GM12878 (cell line): ENCODE measurements around the gene UST. TPM values are rescaled to one million over a fixed set of nuclear protein-coding genes. Genes with fewer than 3 reads are reported as not detected.
A peak's percentile ranks its signal among the peaks of the same experiment; 100 is the strongest.

Source experiments
- ATAC-seq: fragments of 200-7000 bp; cut with Tn5 transposase; 3 replicates; pipeline ENCODE4 v1.9.1; 2020; ENCODE audit warnings: mild to moderate bottlenecking, moderate library complexity
- BruUV-seq: library from RNA; stranded (reverse); fragments of 400-500 nt; replicated peaks from 2 replicates; lab custom pipeline; 2021; lab: Mats Ljungman, UMichigan
- CTCF ChIA-PET: fragments of 300-600 bp; sonication (Branson Sonifier 250); formaldehyde crosslinking; extraction: SDS; loops from one replicate; lab custom pipeline; 2021; ENCODE audit warnings: inconsistent platforms; lab: Yijun Ruan, JAX
- POLR2A ChIA-PET: fragments of 350-600 bp; formaldehyde crosslinking; extraction: SDS; loops from one replicate; lab custom pipeline; 2021; ENCODE audit warnings: inconsistent platforms; lab: Charles Lee
- RAD21 ChIA-PET: fragments of 300-600 bp; sonication (Branson Sonifier 250); formaldehyde crosslinking; loops from one replicate; lab custom pipeline; 2023; ENCODE audit warnings: antibody characterized with exemption; ENCODE audit not compliant: unreplicated experiment; lab: Charles Lee
- SMC1A ChIA-PET: fragments of 300-600 bp; sonication (Branson Sonifier 250); formaldehyde crosslinking; loops from one replicate; lab custom pipeline; 2023; ENCODE audit not compliant: unreplicated experiment, uncharacterized antibody; lab: Charles Lee
- DNase-seq: peaks from one replicate; pipeline ENCODE4 v3.0.0-alpha.2; 2011; ENCODE audit warnings: low read depth, low spot score
- FAIRE-seq: peaks from 3 replicates; lab custom pipeline; 2011; peaks lifted over from hg19 to GRCh38; lab: Jason Lieb, UNC
- H2AFZ ChIP-seq: 2 replicates; pipeline ENCODE4 v1.6.0; 2011; ENCODE audit warnings: low read depth, low read length, control low read depth; ENCODE audit not compliant: control insufficient read depth
- H3K27ac ChIP-seq: 2 replicates; pipeline ENCODE4 v1.5.1; 2011; ENCODE audit warnings: control low read depth; ENCODE audit not compliant: control insufficient read depth, insufficient read depth
- H3K27me3 ChIP-seq, 2 experiments: replicated peaks in 1 of 2; 2 replicates each; pipeline versions ENCODE4 v1.6.0 to v1.6.1; 2011; ENCODE audit warnings: low read length in 1 of 2; ENCODE audit not compliant: control insufficient read depth in 2 of 2, insufficient read depth in 2 of 2
- H3K36me3 ChIP-seq, 2 experiments: 2 replicates each; pipeline ENCODE4 v1.5.1; 2011; ENCODE audit warnings: low read length in 1 of 2; ENCODE audit not compliant: control insufficient read depth in 2 of 2, insufficient read depth in 2 of 2
- H3K4me1 ChIP-seq: 2 replicates; pipeline ENCODE4 v1.6.1; 2011; ENCODE audit warnings: mild to moderate bottlenecking, low read length, moderate library complexity, mixed read lengths; ENCODE audit not compliant: control insufficient read depth, insufficient read depth
- H3K4me2 ChIP-seq: 2 replicates; pipeline ENCODE4 v1.6.0; 2011; ENCODE audit warnings: control low read depth; ENCODE audit not compliant: control insufficient read depth, insufficient read depth
- H3K4me3 ChIP-seq: fragments of 200-600 bp; sonication (generic); 2 replicates; pipeline ENCODE4 v1.5.1; 2016
- H3K79me2 ChIP-seq: 2 replicates; pipeline ENCODE4 v1.6.0; 2011; ENCODE audit warnings: low read length; ENCODE audit not compliant: control insufficient read depth, insufficient read depth
- H3K9ac ChIP-seq: 2 replicates; pipeline ENCODE4 v1.8.0; 2011; ENCODE audit warnings: low read length, control low read depth, mixed read lengths; ENCODE audit not compliant: control insufficient read depth, insufficient read depth
- H3K9me3 ChIP-seq: replicated peaks from 3 replicates; pipeline ENCODE4 v1.5.1; 2011; ENCODE audit warnings: mild to moderate bottlenecking, low read length; ENCODE audit not compliant: control insufficient read depth, insufficient read depth
- H4K20me1 ChIP-seq: 2 replicates; pipeline ENCODE4 v1.6.0; 2011; ENCODE audit not compliant: control insufficient read depth, insufficient read depth
- BACH1 ChIP-seq: fragments of 450-650 bp; IDR thresholded peaks from 2 replicates; pipeline ENCODE4 v1.6.1; 2017; ENCODE audit warnings: mild to moderate bottlenecking, borderline replicate concordance
- CBX3 ChIP-seq: fragments of 200-600 bp; sonication (generic); IDR thresholded peaks from 2 replicates; pipeline ENCODE4 v1.6.1; 2016; ENCODE audit warnings: low read depth, borderline replicate concordance
- CBX5 ChIP-seq: sonication (generic); IDR thresholded peaks from 2 replicates; pipeline ENCODE4 v1.6.1; 2016; ENCODE audit warnings: low read depth, moderate library complexity, mild to moderate bottlenecking, inconsistent platforms
- CTCF ChIP-seq, 3 experiments: IDR thresholded peaks in 2 of 3; conservative IDR thresholded peaks in 1 of 3; 2 replicates each; pipeline ENCODE4 v1.5.1; 2011; ENCODE audit warnings: low read depth in 3 of 3, low read length in 3 of 3, mild to moderate bottlenecking in 3 of 3, control low read depth in 2 of 3, moderate library complexity in 2 of 3, inconsistent platforms in 1 of 3, mixed read lengths in 1 of 3; ENCODE audit not compliant: control insufficient read depth in 2 of 3, insufficient read depth in 1 of 3; ENCODE audit errors: extremely low read depth in 1 of 3
- HSF1 ChIP-seq: fragments of 150-350 bp; IDR thresholded peaks from 2 replicates; pipeline ENCODE4 v1.6.1; 2014; ENCODE audit warnings: mild to moderate bottlenecking, low read depth, low read length
- RAD21 ChIP-seq: IDR thresholded peaks from 2 replicates; pipeline ENCODE4 v1.6.1; 2011; ENCODE audit warnings: mild to moderate bottlenecking, low read depth, low read length, moderate library complexity; ENCODE audit not compliant: insufficient read depth
- SKIL ChIP-seq: fragments of 450-650 bp; IDR thresholded peaks from 2 replicates; pipeline ENCODE4 v1.6.1; 2017; ENCODE audit warnings: mild to moderate bottlenecking, low read depth, inconsistent platforms; ENCODE audit not compliant: poor library complexity, severe bottlenecking
- WGBS: methylation state at CpG from one replicate; pipeline ENCODE4 v1.1.6; 2016; ENCODE audit warnings: low lambda C conversion rate; ENCODE audit not compliant: insufficient replicate concordance, insufficient coverage; ENCODE audit errors: missing lambda C conversion rate; 5-methylcytosine and 5-hydroxymethylcytosine counted together
- in situ Hi-C: fragments of 300-500 bp; cut with MboI; formaldehyde crosslinking; loops from 9 replicates; pipeline ENCODE4 v1.14.3; 2018; ENCODE audit warnings: mixed read lengths
- intact Hi-C: fragments of 100-400 bp; cut with micrococcal nuclease; formaldehyde crosslinking; loops from one replicate; pipeline ENCODE4 v1.14.2; 2022; ENCODE audit not compliant: unreplicated experiment
- polyA plus RNA-seq, 11 experiments: library from polyadenylated mRNA; depleted of rRNA in 4 of 11; unstranded in 6 of 11; stranded (reverse) in 5 of 11; fragments of >200 nt; fragmentation: Nextera tagmentation in 4 of 11; fragmentation: Illumina TruSeq in 1 of 11; extraction: Ambion mirVana in 4 of 11; extraction: Trizol in 1 of 11; gene quantifications; 1 replicate in 1 of 11; 2 replicates in 10 of 11; pipeline versions ENCODE4 v1.2.1 to v1.2.3, GENCODE V29; 2011 to 2016; ENCODE audit warnings: inconsistent platforms in 2 of 11, missing spikeins in 2 of 11, low read depth in 1 of 11
- total RNA-seq, 4 experiments: library from RNA; depleted of rRNA in 3 of 4; stranded (reverse); fragments of >200 nt in 3 of 4; fragmentation: Illumina TruSeq in 1 of 4; extraction: Trizol in 1 of 4; gene quantifications; 2 replicates each; pipeline versions ENCODE4 v1.2.1 to v1.2.3, GENCODE V29; 2013 to 2021

The UST gene
- total and polyA plus RNA-seq, 10 of the 15 experiments (the other 5 are each of a cell fraction or from before 2014, with no cell fraction given) = 0.74 to 43.3 (median 2.2) TPM

- TF ChIP-seq CTCF (IDR thresholded peaks at IDR 0.05 in 2 of 3, conservative IDR thresholded peaks at IDR 0.05 in 1 of 3; ENCODE audit: control insufficient read depth in 2 of 3, extremely low read depth in 1 of 3, insufficient read depth in 1 of 3, low read depth in 3 of 3, low read length in 3 of 3) = peak; percentile 47 to 70 (median 57)
- TF ChIP-seq CBX5 = 0 out of 2 replicates have a peak, but pooled peaks have one; percentile 36
- peak; percentile 35; the same call in 1 of the 2 replicates for TF ChIP-seq BACH1
- TF ChIP-seq RAD21 = peak; percentile 85
- TF ChIP-seq CBX3 = no peak
Measured at GRCh38 chr6:148746363-148747144, at the start of gene UST (continued).

GRCh38 chr6:148697895-148698440 lies 48.9 kb upstream of the UST start:
- H3K79me2 ChIP-seq = no peaks in the 10 kb centered on the region
- ATAC-seq (no peak), DNase-seq (no peak), FAIRE-seq (no peak)
- SMC1A ChIA-PET = interaction anchor here (4.6 kb wide), 1 partner anchor 120 kb away, joined by 21 read pairs; no protein-coding TSS in a partner anchor
- 92% methylated on average over 26 of the region's 26 CpGs for WGBS
- no peak overlapping the region for H2AFZ ChIP-seq
- CTCF ChIA-PET = interaction anchor here (0.7 kb wide), 1 partner anchor 120 kb away, joined by 4 read pairs; no protein-coding TSS in a partner anchor
- no TSS peak for BruUV-seq
- POLR2A ChIA-PET = interaction anchor here (0.6 kb wide), 1 partner anchor 110 kb away, joined by 5 read pairs; no protein-coding TSS in a partner anchor
- intact Hi-C loops (no loop called here), in situ Hi-C loops (no loop called here)
- no peak overlapping the region for H3K4me2 ChIP-seq
- no peak overlapping the region for H3K27ac ChIP-seq
- RAD21 ChIA-PET = no interaction called here
- H3K27me3 ChIP-seq = no peaks in the 10 kb centered on the region
- H4K20me1 ChIP-seq = no peaks in the 10 kb centered on the region
- H3K36me3 ChIP-seq = no peaks in the 10 kb centered on the region
- H3K4me3 ChIP-seq = no peak overlapping the region
- H3K9me3 ChIP-seq = no peaks in the 10 kb centered on the region; the same call in 2 of the 3 replicates
- TF ChIP-seq HSF1 (no peak), CTCF (IDR thresholded peaks at IDR 0.05 in 2 of 3, conservative IDR thresholded peaks at IDR 0.05 in 1 of 3; ENCODE audit: control insufficient read depth in 2 of 3, extremely low read depth in 1 of 3, insufficient read depth in 1 of 3, low read depth in 3 of 3, low read length in 3 of 3) (no peak), SKIL (no peak)
- peaks cover 8% of the 10 kb centered on the region; the same call in 1 of the 2 replicates for H3K4me1 ChIP-seq
- no peak overlapping the region for H3K9ac ChIP-seq
